SK-N-SH treated with all-trans-retinoic acid at 6 μM for 48 hours (cell line): ENCODE measurements around the gene RAB32.

Source experiments
- ZFP3 ChIP-seq: fragments of 250-450 bp; sonication (Bioruptor Pico); IDR thresholded peaks from 2 replicates; pipeline ENCODE4 v1.5.0; 2020; ENCODE audit warnings: mild to moderate bottlenecking, moderate library complexity
- ZNF70 ChIP-seq: fragments of 450-650 bp; formaldehyde crosslinking; IDR thresholded peaks from 2 replicates; pipeline ENCODE4 v1.5.0; 2020; ENCODE audit warnings: mild to moderate bottlenecking, moderate library complexity

DNA sequence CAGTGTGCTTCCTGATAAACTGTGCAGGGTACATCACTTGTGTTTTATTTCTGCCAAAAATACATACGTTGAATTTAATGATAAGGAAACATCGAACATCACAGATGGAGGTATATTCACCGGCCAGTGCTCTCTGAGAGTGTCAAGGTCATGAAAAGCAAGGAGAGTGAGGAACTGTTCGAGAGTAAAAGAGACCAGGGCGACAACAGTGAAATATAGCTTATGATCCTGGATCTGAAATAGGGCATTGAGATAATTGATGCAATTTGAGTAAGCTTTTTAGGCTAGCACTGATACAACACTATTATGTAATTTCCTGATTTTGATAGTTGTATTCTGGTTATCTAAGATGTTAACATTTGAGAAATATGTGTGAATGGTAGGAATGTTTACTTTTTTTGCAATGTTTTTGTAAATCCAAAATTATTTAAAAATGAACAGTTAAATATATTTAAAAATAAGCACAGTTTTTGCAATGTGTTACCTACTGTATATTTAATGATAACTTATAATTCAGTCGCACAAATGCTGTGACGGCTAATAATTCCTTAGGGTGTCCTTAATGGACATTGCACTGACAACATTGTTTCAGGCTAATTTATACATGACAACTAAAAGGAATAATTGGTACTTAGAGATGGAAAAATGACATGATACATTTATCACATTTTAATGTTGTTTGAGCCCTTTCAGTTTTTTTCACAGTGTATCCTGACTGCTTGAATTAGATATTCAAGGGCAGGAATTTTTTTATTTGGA, 9.9 kb downstream of the RAB32 start:
- TF ChIP-seq ZFP3 (CRISPR knock-in tag) (no peak), ZNF70 (CRISPR knock-in tag) (no peak)
